Measurements from ENCODE around the gene DNAJC4.

- TF ChIP-seq CTCF (IDR thresholded peaks at IDR 0.05) = no peak
- TF ChIP-seq RELA (CRISPR knock-in tag; IDR thresholded peaks at IDR 0.05; ENCODE audit: borderline replicate concordance) = no peak
- TF ChIP-seq ZNF281 (CRISPR knock-in tag; IDR thresholded peaks at IDR 0.05) = no peak
- no peak for TF ChIP-seq NR1H2 (CRISPR knock-in tag; IDR thresholded peaks at IDR 0.05)
- no peak for TF ChIP-seq GTF2I (CRISPR knock-in tag; conservative IDR thresholded peaks at IDR 0.05)
- no peak for TF ChIP-seq IRF1 (CRISPR knock-in tag; IDR thresholded peaks at IDR 0.05)
- TF ChIP-seq CREB1 (CRISPR knock-in tag; IDR thresholded peaks at IDR 0.05) = no peak
- no peak for TF ChIP-seq ATF1 (CRISPR knock-in tag; IDR thresholded peaks at IDR 0.05)
- no peak for TF ChIP-seq MLX (CRISPR knock-in tag; IDR thresholded peaks at IDR 0.05)
- no peak for TF ChIP-seq JUN (CRISPR knock-in tag; IDR thresholded peaks at IDR 0.05)
- no peak for TF ChIP-seq ATF6 (CRISPR knock-in tag; IDR thresholded peaks at IDR 0.05)
- TF ChIP-seq CBFB (CRISPR knock-in tag; IDR thresholded peaks at IDR 0.05; ENCODE audit: low read depth) = no peak
Observed at GRCh38 chr11:64253481-64253880, 23.1 kb downstream of the DNAJC4 start.

Measured in WTC11 (cell line).